GM18498 (cell line): Measurements from ENCODE around the gene TMEFF1.

Experiments
- ATAC-seq: cut with Tn5 transposase; IDR thresholded peaks from one replicate; pipeline ENCODE4 v1.9.1; 2021; ENCODE audit warnings: mild to moderate bottlenecking, moderate library complexity; ENCODE audit not compliant: unreplicated experiment

The TMEFF1 gene

DNA sequence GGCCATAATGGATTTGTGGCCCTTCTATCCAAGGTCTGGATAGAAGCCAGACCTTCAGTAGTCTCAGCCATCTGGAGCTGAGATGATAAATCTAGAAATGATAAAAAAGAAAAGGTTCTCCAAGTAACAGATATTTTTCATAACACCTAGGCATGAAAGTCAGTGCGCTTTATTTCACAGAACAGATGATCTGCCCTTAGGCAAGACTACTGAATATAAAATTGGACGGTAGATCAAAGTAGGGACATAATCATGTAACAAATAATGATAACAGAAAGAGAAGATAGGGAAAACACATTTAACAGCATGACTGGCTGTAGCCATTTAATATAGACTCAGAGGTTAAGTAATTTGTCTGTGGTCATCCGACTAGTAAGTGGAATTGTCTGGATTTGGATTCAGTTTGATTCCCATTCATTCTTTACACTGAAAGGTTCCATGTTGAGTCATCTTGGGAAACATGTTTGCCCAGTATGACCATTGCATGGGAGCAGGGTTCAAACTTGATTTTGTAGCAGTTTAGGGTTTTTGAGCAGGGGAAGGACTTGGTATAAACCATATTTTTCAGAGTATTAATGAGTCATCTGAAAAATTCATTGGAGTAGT lies 100.8 kb downstream of the TMEFF1 start:
- no peak for ATAC-seq

DNA sequence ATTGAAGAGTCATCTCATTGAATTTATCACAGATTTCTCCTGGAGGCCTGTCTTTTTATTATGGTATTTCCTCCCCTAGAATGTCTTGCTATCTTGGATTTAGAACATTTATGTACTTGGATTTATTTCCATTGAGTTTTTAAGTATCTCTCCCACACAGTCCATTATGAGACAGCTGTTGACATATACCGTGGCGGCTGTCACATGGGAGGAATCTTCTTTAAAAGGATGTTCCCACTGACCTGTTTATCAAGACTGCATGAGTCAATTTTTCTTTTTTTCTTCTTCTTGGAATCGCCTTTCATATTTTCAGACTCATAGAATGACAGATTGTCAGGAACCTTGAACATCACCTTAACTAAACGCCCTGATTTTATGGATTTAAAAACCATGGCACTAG lies 102.1 kb downstream of the TMEFF1 start:
- no peak for ATAC-seq

DNA sequence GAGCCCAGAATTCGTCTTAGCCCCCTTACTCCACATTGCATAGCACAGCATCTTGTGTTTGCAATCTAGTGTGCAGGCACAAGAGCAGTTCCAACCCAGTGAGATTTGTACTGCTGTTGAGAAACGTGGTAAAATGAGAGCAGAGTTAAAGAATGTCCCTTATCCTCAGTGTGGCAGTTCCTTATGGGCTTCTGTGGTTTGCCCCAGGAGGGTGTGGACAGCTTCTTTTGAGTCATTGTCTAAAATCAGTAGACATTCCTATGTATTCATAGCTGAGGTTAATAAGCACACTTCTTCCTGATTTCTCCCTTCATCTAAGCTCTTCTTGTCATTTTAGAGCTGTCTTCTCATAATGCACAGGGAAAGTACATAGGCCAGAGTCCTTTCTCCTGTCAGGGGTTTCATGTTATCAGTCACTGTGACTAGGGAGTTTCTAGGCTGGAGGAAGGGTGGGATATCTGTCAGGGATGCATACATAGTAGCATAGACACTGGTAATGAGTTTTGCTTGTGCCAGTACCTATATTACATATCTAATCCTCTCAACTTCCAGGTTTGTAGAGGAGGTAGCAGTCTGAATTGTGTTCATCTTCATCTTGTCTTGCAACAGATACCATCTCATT lies 102.9 kb downstream of the TMEFF1 start:
- no peak for ATAC-seq

DNA sequence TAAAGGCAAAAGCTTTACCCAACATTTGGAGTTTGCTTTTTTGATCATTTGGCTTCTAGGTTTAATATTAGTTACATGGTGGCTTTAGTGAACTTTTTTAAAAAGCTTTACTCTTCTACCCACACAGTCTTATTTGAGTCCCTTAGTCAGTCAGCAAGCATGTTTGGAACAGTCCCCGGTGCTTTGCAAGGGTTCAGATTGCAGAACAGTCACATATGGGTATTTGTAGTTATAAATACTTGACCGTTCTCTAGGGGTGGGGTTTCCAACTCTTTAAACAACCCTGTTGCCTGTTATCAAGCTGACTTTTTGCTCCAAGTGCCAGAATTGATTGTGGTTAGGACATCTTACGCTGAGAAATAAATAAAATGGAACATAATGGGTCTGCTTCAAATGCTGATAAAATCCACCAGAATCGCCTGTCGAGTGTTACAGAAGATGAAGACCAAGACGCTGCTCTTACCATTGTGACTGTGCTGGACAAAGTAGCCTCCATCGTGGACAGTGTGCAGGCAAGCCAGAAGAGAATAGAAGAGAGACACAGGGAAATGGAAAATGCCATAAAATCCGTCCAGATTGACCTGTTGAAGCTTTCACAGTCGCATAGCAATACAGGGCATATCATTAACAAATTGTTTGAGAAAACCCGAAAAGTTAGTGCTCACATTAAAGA lies 105.0 kb downstream of the TMEFF1 start, which contains the start of gene CAVIN4:
TSS of gene CAVIN4 (plus strand) at position 304 of the 673 bp plus-strand sequence. CDS start at position 369, 65 bp downstream.
- no peak for ATAC-seq

DNA sequence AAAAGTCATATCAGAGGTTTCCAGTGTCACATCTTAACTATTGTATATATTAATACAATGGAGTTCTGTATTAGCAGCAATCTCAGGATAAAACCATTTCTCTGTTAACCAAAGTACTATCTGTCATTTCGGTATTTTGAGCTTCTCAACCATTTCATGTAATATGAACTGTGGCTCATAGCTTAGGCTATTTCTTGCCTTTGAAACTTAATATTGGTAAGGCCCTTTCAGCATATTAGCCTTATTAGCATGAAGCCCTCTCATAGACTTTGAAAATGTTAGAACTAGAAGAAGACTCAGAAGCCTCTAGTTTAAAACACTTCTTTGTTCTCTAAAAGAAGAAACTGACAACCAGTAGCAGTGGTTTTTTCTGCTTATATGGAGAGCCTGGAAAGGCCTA lies 105.7 kb downstream of the TMEFF1 start:
- no peak for ATAC-seq

DNA sequence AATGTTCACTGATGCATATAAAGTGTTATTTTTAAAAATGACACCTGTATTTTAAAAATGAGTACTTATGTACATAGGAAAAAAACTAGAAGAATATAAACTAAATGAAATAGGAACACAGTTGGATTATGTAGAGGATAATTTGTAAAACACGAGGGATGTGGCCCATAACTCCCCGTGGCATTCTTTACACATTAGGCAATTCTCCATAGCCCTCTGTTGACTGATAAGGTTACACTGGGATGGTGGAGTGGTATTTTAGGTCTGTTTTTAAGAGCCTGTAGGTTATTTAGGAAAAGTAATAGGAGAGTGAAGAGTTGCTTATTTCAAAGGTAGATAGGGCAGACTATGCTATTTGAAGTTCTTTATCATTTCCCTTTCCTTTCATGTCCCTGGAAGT lies 106.7 kb downstream of the TMEFF1 start:
- no peak for ATAC-seq

DNA sequence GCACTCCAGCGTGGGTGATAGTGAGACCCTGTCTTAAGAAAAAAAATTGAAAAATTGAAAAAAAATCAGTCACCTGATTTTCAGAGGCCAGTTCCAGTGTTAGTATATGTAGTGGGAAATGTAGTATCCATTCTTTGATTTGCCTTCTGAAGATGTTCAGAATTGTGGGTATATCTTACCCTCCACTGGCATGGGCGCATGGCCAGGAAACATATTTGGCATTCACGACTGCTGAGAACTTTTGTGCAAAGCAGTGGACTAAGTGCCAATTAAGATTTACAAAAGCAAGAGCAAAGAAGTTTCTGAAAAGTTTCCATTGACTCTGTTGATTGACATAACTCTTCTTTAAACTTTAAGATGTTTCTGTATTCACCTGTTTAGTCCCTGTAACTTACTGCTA lies 107.3 kb downstream of the TMEFF1 start:
- ATAC-seq: no peak

DNA sequence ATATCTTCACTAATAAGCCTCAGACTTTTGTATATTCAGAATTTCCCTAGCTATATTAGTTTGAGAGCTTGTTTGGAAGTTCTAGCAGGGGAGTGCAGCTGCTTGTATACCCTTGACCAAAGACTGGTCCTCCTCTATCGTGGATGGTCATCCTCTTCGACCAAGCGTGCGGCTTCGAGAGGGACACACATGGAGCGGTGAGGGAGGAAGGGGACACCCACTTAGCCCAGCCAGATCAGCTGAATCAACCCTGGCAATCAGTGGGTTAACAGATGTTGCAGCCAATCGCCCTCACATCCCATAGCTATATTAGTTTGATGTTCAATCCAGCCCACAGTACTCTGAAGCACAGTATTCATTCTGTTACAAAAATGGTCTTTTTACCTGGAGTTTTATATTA lies 108.1 kb downstream of the TMEFF1 start:
- ATAC-seq: no peak

DNA sequence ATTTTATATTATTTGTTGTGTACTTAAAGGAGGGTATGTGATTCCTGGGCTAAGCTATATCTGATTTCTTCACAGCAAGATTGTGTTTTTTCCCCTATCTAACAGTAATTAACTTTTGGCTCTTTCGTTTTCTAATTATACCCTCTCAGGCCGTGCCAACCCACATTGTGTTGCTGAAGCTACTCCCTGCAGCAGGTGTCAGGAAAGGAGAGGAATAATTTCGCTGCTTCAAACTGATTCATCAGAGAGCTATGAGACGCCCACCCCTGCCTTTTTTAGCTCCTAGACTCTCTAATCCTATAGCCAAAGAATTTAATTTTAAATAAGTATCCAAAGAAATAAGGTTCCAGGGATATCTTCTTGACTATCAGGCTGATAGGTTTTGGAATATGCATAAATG lies 108.7 kb downstream of the TMEFF1 start:
- ATAC-seq: no peak

DNA sequence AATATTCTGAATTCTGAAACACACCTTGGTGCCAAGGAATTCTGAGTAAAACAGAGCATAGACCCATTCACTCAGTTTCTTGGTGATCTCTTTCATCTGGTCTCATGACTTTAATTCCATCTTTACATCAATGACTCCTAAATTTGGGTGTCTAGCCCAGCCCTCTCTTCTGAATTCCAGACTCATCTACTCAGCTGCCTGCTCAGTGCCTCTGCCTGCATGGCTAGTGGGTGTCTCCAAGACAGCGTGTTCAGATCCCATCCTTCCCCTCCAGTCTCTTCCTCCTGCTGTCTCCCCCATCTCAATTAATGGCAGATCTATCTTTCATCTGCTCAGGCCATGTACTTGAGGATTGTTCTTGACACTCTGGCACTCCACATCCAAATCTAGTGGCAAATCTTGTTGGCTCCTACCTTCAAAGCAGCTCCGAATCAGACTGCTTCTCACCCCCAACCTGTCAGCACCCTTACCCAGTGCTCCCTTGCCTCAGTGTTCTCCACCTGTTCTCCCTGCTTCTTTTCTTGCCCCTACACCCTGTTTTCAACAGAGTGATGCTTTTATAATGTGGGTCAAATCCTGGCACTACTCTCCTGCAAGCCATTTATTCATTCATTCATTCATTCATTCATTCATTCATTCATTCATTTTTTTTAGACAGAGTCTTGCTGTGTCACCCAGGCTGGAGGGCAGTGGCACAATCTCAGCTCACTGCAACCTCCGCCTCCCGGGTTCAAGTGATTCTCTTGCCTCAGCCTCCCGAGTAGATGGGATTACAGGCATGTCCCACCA lies 110.3 kb downstream of the TMEFF1 start:
- no peak for ATAC-seq

DNA sequence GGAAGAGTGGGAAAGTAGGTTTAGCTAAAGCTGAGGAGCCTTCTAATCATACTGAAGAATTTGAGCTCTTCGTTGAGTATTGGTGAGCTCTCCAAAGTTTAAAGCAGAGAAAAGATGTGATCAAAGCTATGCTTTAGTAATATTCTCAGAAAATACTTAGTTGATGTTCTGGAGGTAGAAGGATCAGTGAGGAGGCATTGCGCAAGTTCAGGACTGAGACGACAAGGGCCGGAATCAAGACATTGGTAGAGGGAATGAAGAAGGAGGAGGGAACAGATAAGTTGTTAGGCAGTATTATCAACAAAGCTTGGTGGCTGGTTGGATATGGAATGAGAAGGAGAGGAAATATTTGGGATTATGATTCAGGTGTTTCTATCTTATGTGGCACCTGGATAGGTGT lies 112.0 kb downstream of the TMEFF1 start:
- no peak for ATAC-seq

DNA sequence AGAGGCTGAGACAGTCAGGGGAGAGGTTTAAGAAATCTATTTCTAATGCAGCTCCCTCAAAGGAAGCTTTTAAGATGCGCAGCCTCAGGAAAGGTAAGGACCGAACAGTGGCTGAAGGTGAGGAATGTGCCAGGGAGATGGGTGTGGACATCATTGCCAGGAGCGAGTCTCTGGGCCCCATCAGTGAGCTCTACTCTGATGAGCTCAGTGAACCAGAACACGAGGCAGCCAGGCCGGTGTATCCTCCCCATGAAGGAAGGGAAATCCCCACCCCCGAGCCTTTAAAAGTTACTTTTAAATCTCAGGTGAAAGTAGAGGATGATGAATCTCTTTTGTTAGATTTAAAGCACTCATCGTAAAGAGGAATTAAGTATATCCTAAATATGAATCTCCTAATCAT lies 113.1 kb downstream of the TMEFF1 start:
- ATAC-seq: no peak

DNA sequence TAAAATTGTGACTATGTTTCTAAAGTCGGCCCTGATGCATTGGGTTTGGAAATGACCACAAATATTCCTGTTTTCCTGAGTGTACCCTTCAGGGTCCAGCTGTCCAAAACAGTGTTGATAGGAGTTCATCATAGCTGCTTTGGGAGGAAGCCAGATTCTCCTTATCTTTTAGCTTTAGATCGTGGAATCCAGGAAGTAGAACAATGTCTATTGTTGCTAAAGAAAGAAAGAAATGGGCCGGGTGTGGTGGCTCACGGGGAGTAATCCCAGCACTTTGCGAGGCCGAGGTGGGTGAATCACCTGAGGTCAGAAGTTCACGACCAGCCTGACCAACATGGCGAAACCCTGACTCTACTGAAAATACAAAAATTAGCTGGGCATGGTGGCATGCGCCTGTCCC lies 114.4 kb downstream of the TMEFF1 start:
- no peak for ATAC-seq

DNA sequence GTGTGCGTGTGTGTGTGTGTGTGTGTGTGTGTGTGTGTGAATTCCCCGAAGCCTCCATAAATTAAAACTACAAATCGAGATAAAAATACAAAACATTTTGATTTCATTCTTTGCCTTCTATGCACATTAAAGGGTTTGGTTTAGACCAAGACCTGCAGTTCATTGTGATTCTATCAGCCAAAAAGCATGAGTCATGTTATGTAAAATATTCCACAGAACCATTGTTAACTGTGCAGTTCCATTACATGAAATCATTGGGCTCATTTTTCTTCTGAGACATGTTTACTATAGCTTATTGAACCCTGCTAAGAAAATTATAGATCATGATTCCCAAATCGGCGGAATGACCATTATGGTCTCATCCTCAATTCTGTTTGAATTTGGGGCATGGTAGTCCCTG lies 116.6 kb downstream of the TMEFF1 start:
- no peak for ATAC-seq

DNA sequence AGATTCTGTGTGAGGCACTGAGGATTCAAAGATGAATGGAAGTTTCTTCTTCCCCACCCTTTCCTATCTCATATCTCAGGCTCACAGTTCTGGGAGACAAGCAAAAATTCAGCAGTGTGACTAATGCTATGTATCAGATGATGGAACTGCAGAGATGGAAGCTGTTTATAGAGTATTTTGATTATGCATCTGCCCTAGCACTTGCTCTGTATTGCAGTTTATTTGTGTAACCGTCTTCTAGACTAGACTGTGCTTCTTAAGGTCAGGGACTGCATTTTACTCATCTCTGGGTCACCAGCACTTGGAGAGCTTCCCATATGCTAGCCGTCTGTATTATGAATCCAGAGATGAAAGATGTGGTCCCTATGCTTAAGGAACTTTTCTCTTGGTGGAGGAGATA lies 117.5 kb downstream of the TMEFF1 start:
- ATAC-seq: no peak

DNA sequence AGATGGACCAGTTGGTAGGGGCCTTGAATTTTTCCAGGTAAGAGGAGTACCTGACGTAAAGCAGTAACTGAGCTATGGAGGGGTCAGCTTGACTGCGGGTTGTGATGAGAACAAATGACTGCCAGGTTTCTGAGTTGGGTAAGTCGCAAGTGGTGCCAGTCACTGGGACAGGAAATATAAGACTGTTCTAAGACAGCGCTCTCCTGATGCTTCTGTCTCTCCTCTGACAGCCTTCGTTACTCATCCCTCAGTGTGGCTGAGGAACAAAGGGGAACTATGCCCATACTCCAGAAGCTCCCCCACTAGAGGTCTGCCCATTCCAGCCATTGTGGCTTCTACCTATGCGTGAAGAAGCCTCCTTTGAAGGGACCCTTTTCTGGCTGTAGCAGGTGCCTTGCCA lies 118.2 kb downstream of the TMEFF1 start:
- ATAC-seq: no peak

DNA sequence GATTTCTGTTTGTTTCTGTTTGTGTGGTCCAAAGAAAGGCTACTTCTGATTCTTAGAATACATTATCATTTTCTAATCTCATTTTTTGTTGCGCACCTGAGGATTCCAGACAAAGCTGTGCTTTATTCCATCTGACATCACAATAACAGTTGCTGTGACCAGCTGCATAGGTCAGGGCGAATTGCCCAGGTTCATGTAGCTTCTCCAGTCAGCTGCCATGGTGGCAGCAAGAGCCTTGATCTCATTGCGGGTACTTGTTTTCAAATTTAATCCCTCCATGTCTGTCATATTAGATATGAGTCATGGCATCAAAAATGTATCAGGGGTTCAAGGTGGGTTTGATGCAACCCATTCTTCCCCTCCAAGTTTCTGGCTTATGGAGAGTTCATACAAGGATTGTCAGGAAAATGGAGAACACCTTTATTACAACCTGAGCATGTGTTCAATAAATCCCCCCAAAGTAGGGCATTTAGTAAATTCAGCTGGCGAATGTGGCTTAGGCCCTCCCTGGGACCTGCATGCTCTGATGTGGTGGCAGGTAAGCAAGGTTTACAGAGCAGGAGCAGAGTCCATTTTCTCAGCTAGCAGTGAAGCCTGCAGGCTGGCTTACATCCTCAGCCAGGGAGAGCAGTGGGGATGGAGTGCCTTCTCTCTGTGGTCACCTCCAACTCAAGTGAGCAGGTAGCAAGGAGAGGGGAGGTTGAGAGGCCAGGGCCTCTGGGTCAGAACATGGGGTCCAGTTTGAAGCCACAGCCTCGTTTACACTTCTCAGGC lies 118.9 kb downstream of the TMEFF1 start:
- no peak for ATAC-seq

DNA sequence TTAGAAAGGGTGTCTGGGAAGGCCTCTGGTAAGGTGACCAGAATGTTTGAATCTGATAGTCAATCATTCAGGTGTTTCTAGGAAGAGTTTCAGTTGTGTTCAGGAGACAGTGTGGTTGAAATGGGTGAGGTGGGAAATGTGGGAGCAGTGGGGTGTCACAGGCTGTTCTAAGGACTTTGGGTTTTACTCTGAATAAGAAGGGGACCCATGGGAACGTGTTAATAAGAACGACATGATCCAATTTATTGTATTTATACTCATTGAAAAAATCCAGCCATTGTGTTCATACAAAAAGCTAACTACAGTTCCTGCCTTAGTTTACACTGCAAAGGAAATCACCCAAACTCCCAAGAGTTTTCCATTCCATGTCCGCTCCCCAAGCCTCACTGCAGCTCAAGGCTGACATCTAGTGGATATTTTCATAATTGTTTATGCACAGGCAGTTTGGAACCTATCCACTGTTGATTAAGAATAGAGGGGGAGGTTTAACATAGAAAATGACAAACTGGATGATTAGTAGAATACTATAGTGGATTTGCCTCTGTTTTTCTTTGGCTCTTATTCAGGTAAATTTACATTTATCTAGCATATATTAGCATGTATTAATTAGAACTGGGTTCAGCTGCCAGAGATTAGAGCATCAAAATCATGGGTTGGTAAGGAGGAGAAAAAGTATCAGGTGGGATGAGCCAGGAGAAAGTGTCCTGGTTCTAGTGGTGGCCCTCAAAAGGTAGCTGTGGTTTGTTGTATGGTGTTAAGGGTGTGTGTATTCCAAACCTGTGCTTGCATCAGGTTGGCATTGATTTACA lies 122.6 kb downstream of the TMEFF1 start:
- peak; percentile 38 for ATAC-seq

DNA sequence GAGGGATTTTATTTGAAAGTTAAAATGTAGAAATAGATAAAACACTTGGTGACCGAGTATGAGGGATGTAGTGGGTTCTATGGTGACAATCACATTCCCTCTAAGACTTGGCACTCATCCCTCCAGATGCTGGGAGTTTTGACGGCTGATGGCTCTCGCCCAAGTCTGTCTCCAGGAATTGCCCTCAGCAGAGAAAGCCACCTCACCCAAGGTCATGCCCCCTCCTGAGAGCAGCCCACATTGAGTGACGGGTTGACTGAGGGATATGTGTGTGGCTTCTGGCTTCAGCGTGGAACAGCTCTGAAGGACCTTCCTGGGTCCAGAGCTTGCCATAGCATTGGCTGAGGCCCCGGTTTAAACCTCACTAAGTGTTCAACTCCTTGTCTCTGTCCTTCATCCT lies 124.3 kb downstream of the TMEFF1 start:
- no peak for ATAC-seq

DNA sequence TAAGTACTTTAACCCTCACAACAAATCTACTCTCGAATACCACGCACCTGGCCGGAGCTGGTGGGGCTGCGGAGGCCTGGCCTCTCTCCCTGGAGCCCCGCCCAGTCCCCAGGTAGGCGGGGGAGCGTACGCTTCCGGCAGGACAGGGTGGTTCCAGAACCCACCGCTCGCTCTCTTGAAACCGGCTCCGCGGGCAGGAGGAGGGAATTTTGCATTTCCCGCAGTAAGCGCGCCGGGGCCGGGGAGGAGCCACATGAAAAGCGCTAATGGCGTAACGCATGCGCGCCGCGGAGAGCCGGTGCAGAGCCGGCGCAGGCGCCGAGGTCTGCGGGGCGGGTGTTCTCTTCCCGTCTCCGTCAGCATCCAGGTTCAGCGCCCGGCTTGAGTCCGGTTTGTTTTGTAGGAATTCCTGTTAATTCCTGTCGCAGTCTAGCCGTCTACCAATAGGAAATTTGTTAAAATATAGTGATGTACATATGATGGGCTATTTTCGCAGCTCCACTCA lies 125.7 kb downstream of the TMEFF1 start:
- peak; percentile 77 for ATAC-seq
